K562 (cell line): ENCODE results near the gene HLA-B. TPM values are rescaled to one million over a fixed set of nuclear protein-coding genes. Genes with fewer than 3 reads are reported as not detected.

Experiments used
- CTBP1 ChIP-seq: fragments of 450-650 bp; IDR thresholded peaks from 2 replicates; pipeline ENCODE4 v1.6.1; 2016; ENCODE audit warnings: borderline replicate concordance
- ESRRB ChIP-seq: fragments of 250-450 bp; sonication (Bioruptor Pico); IDR thresholded peaks from 2 replicates; pipeline ENCODE4 v1.5.0; 2020; ENCODE audit warnings: mild to moderate bottlenecking, moderate library complexity, borderline replicate concordance
- GABPB2 ChIP-seq: fragments of 250-450 bp; sonication (Bioruptor Pico); conservative IDR thresholded peaks from 2 replicates; pipeline ENCODE4 v1.5.1; 2021; ENCODE audit warnings: mild to moderate bottlenecking
- KLF13 ChIP-seq: fragments of 450-650 bp; IDR thresholded peaks from 2 replicates; pipeline ENCODE4 v1.6.1; 2016; ENCODE audit warnings: missing genetic modification characterization, low read depth, mild to moderate bottlenecking, missing compliant biosample characterization, moderate library complexity, borderline replicate concordance
- MYC ChIP-seq, 2 experiments: fragments of 250-450 bp in 1 of 2; sonication (Bioruptor Pico) in 1 of 2; IDR thresholded peaks; 2 replicates each; pipeline versions ENCODE4 v1.5.1 to v1.6.1; 2012 to 2021; ENCODE audit warnings: low read depth in 2 of 2, borderline replicate concordance in 1 of 2, improper control_type of control experiment in 1 of 2, low read length in 1 of 2, mild to moderate bottlenecking in 1 of 2, moderate library complexity in 1 of 2
- NFE2 ChIP-seq: IDR thresholded peaks from 2 replicates; pipeline ENCODE4 v1.6.1; 2014; ENCODE audit warnings: antibody characterized with exemption, low read depth
- NR4A1 ChIP-seq, 2 experiments: fragments of 250-450 bp in 1 of 2; fragments of 450-650 bp in 1 of 2; sonication (Bioruptor Pico) in 1 of 2; IDR thresholded peaks; 2 replicates each; pipeline versions ENCODE4 v1.4.0 to v1.6.1; 2016 to 2020; ENCODE audit warnings: mild to moderate bottlenecking in 2 of 2, missing compliant biosample characterization in 1 of 2, missing genetic modification characterization in 1 of 2, moderate library complexity in 1 of 2
- PHF20 ChIP-seq: fragments of 450-650 bp; IDR thresholded peaks from 2 replicates; pipeline ENCODE4 v1.6.1; 2018; ENCODE audit not compliant: partially characterized antibody
- POLR2B ChIP-seq: fragments of 450-650 bp; IDR thresholded peaks from 2 replicates; pipeline ENCODE4 v1.6.1; 2018; ENCODE audit warnings: low read depth; ENCODE audit not compliant: partially characterized antibody
- ZBTB1 ChIP-seq: sonication (generic); formaldehyde crosslinking; IDR thresholded peaks from 2 replicates; pipeline ENCODE4 v1.8.1; 2023; ENCODE audit warnings: missing genetic modification reagents, low read depth, mild to moderate bottlenecking, borderline replicate concordance
- ZFX ChIP-seq: sonication (generic); formaldehyde crosslinking; IDR thresholded peaks from 2 replicates; pipeline ENCODE4 v1.8.0; 2022; ENCODE audit warnings: mild to moderate bottlenecking, missing genetic modification reagents, moderate library complexity
- polyA plus RNA-seq, 8 experiments: library from polyadenylated mRNA; depleted of rRNA in 4 of 8; stranded (reverse) in 5 of 8; unstranded in 3 of 8; fragments of >200 nt; fragmentation: Nextera tagmentation in 2 of 8; fragmentation: Illumina TruSeq in 1 of 8; extraction: Ambion mirVana in 2 of 8; extraction: Trizol in 1 of 8; gene quantifications; 2 replicates each; pipeline versions ENCODE4 v1.2.1 to v1.2.3, GENCODE V29; 2011 to 2014; ENCODE audit warnings: inconsistent platforms in 1 of 8, missing spikeins in 1 of 8
- total RNA-seq, 7 experiments: library from RNA; depleted of rRNA in 6 of 7; stranded (reverse); fragments of >200 nt in 6 of 7; fragmentation: Illumina TruSeq in 2 of 7; extraction: Trizol in 2 of 7; gene quantifications; 2 replicates each; pipeline versions ENCODE4 v1.2.1 to v1.2.3, GENCODE V29; 2011 to 2021; ENCODE audit warnings: low replicate concordance in 1 of 7
- TF ChIP-seq, protein P1 (sequence below): IDR thresholded peaks from 2 replicates; pipeline ENCODE4 v1.6.1; 2011; ENCODE audit warnings: borderline replicate concordance, low read depth, mild to moderate bottlenecking, moderate library complexity, low read length; ENCODE audit not compliant: insufficient read depth, poor library complexity, severe bottlenecking
- TF ChIP-seq, protein P2 (sequence below): sonication (generic); formaldehyde crosslinking; IDR thresholded peaks from 2 replicates; pipeline ENCODE4 v1.8.0; 2022; ENCODE audit warnings: missing genetic modification reagents, mild to moderate bottlenecking, moderate library complexity, borderline replicate concordance
- TF ChIP-seq, protein P3 (sequence below): IDR thresholded peaks from 2 replicates; pipeline ENCODE4 v1.6.1; 2011; ENCODE audit not compliant: insufficient read length; ENCODE audit errors: extremely low read depth
- TF ChIP-seq, protein P4 (sequence below): fragments of 250-450 bp; sonication (Bioruptor Pico); IDR thresholded peaks from 2 replicates; pipeline ENCODE4 v1.5.0; 2021; ENCODE audit warnings: mild to moderate bottlenecking, borderline replicate concordance

HLA-B gene
- total and polyA plus RNA-seq, 9 of the 15 experiments (the other 6 are each of a cell fraction or from before 2014, with no cell fraction given), result 0.07 to 9.7 (median 0.65) TPM; not detected in 2

DNA sequence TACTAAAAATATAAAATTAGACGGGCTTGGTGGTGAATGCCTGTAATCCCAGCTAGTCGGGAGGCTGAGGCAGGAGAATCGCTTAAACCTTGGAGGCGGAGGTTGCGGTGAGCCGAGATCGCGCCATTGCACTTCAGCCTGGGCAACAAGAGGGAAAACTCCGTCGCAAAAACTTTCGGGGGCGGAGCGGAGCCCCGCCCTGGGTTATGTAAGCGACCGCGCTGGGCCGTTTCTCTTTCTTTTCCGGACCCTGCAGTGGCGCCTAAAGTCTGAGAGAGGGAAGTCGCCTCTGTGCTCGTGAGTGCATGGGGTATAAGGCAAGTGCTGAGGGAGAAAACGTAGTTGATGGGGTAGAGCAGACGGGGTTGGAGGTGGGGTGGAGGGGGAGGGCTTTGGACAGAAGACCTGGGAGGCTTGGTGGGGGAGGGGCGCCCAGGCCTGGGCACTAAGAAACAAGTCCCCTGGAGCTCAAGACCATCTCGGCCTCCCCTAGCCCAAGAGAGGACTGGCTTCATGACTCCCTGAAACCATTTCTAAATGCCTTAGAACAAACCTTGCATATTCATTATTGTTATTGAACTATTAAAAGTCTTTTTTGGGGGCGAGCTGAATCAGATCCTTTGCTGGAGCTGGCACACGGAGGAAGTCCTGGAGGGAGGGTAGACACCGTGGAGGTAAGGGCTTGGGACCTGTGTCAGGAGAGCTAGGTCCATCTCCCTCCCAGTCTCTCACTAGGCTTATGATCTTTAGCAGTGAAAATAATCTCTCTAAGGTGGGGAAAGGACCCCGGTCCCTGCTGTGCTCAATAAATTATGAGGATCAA lies 43.7 kb upstream of the HLA-B start (continued):
- TF ChIP-seq KLF13 (tag) (0 out of 2 replicates have a peak, but pooled peaks have one; percentile 50), ZBTB1 (CRISPR knock-in tag) (no peak), MYC (IDR thresholded peaks at IDR 0.05; ENCODE audit: low read depth, low read length) (no peak), MYC (CRISPR knock-in tag; IDR thresholded peaks at IDR 0.05; ENCODE audit: borderline replicate concordance, low read depth) (no peak), ESRRB (CRISPR knock-in tag) (no peak), POLR2B (peak; percentile 70), ZFX (CRISPR knock-in tag) (no peak), NR4A1 (CRISPR knock-in tag; IDR thresholded peaks at IDR 0.05) (no peak), NR4A1 (tag; IDR thresholded peaks at IDR 0.05) (no peak), NFE2 (no peak), CTBP1 (peak; percentile 19; the same call in 1 of the 2 replicates), PHF20 (peak; percentile 12), GABPB2 (no peak)
- TF ChIP-seq, protein P1, sequence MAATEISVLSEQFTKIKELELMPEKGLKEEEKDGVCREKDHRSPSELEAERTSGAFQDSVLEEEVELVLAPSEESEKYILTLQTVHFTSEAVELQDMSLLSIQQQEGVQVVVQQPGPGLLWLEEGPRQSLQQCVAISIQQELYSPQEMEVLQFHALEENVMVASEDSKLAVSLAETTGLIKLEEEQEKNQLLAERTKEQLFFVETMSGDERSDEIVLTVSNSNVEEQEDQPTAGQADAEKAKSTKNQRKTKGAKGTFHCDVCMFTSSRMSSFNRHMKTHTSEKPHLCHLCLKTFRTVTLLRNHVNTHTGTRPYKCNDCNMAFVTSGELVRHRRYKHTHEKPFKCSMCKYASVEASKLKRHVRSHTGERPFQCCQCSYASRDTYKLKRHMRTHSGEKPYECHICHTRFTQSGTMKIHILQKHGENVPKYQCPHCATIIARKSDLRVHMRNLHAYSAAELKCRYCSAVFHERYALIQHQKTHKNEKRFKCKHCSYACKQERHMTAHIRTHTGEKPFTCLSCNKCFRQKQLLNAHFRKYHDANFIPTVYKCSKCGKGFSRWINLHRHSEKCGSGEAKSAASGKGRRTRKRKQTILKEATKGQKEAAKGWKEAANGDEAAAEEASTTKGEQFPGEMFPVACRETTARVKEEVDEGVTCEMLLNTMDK, result no peak
- TF ChIP-seq, protein P2, sequence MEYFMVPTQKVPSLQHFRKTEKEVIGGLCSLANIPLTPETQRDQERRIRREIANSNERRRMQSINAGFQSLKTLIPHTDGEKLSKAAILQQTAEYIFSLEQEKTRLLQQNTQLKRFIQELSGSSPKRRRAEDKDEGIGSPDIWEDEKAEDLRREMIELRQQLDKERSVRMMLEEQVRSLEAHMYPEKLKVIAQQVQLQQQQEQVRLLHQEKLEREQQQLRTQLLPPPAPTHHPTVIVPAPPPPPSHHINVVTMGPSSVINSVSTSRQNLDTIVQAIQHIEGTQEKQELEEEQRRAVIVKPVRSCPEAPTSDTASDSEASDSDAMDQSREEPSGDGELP (CRISPR knock-in tag), result peak; percentile 2; the same call in 1 of the 2 replicates
- TF ChIP-seq, protein P3, sequence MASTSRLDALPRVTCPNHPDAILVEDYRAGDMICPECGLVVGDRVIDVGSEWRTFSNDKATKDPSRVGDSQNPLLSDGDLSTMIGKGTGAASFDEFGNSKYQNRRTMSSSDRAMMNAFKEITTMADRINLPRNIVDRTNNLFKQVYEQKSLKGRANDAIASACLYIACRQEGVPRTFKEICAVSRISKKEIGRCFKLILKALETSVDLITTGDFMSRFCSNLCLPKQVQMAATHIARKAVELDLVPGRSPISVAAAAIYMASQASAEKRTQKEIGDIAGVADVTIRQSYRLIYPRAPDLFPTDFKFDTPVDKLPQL, result no peak
- TF ChIP-seq, protein P4, sequence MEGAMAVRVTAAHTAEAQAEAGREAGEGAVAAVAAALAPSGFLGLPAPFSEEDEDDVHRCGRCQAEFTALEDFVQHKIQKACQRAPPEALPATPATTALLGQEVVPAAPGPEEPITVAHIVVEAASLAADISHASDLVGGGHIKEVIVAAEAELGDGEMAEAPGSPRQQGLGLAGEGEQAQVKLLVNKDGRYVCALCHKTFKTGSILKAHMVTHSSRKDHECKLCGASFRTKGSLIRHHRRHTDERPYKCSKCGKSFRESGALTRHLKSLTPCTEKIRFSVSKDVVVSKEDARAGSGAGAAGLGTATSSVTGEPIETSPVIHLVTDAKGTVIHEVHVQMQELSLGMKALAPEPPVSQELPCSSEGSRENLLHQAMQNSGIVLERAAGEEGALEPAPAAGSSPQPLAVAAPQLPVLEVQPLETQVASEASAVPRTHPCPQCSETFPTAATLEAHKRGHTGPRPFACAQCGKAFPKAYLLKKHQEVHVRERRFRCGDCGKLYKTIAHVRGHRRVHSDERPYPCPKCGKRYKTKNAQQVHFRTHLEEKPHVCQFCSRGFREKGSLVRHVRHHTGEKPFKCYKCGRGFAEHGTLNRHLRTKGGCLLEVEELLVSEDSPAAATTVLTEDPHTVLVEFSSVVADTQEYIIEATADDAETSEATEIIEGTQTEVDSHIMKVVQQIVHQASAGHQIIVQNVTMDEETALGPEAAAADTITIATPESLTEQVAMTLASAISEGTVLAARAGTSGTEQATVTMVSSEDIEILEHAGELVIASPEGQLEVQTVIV (CRISPR knock-in tag), result peak; percentile 80
